Activated CD8-positive, alpha-beta T cell treated with anti-CD3 and anti-CD28 coated beads for 36 hours (primary cell): ENCODE results near the gene PRDM2. TPM values are rescaled to one million over a fixed set of nuclear protein-coding genes. Genes with fewer than 3 reads are reported as not detected.

Experiments
- ATAC-seq: fragments of 200-7000 bp; cut with Tn5 transposase; one replicate; pipeline ENCODE4 v1.10.0; 2021; ENCODE audit warnings: mild to moderate bottlenecking, moderate library complexity
- CTCF ChIA-PET: fragments of 350-600 bp; sonication (Branson Sonifier 250); formaldehyde crosslinking; loops from one replicate; lab custom pipeline; 2021; ENCODE audit warnings: antibody characterized with exemption; lab: Charles Lee
- POLR2A ChIA-PET: fragments of 350-600 bp; sonication (Branson Sonifier 250); formaldehyde crosslinking; loops from one replicate; lab custom pipeline; 2021; ENCODE audit warnings: antibody characterized with exemption; lab: Charles Lee
- DNase-seq: peaks from one replicate; pipeline ENCODE4 v3.0.0-alpha.2; 2020
- H3K27ac Mint-ChIP-seq: one replicate; pipeline ENCODE4 v1.8.0; 2021; ENCODE audit warnings: mild to moderate bottlenecking, mixed read lengths
- H3K27me3 Mint-ChIP-seq: one replicate; pipeline ENCODE4 v1.8.0; 2021; ENCODE audit warnings: mixed read lengths
- H3K36me3 Mint-ChIP-seq: one replicate; pipeline ENCODE4 v1.8.0; 2021; ENCODE audit warnings: low read depth, mixed read lengths
- H3K4me1 Mint-ChIP-seq: one replicate; pipeline ENCODE4 v1.8.0; 2021; ENCODE audit warnings: low read depth, mixed read lengths
- H3K4me3 Mint-ChIP-seq: one replicate; pipeline ENCODE4 v1.8.0; 2021; ENCODE audit warnings: mild to moderate bottlenecking, moderate library complexity, mixed read lengths
- H3K9me3 Mint-ChIP-seq: one replicate; pipeline ENCODE4 v1.8.0; 2021; ENCODE audit warnings: mixed read lengths
- intact Hi-C: fragments of 100-400 bp; cut with micrococcal nuclease; formaldehyde crosslinking; loops from one replicate; pipeline ENCODE4 v1.10.0; 2022
- total RNA-seq, 2 experiments: library from RNA; stranded (reverse); gene quantifications; one replicate each; pipeline ENCODE4 v1.2.3, GENCODE V29; 2021
- TF ChIP-seq, protein P1 (sequence below): fragments of 200-600 bp; IDR thresholded peaks from one replicate; pipeline ENCODE4 v1.8.0; 2022; ENCODE audit warnings: antibody characterized with exemption, mild to moderate bottlenecking

PRDM2 gene
- total RNA-seq, 2 experiments from 2014 or later: 41.2 to 43.6 TPM

- H3K4me1 Mint-ChIP-seq: peaks cover 33% of the 10 kb centered on the region
- no peaks in the 10 kb centered on the region for H3K9me3 Mint-ChIP-seq
- DNase-seq (no peak), ATAC-seq (no peak)
- CTCF ChIA-PET: interaction anchor here (0.7 to 1.6 kb wide), 4 partner anchors 10 to 109 kb away, joined by 3 to 4 read pairs (median 4); no protein-coding TSS in a partner anchor
- POLR2A ChIA-PET: interaction anchor here (0.8 kb wide), 1 partner anchor 9 kb away, joined by 4 read pairs; no protein-coding TSS in a partner anchor
- no peaks in the 10 kb centered on the region for H3K27me3 Mint-ChIP-seq
- H3K4me3 Mint-ChIP-seq: no peak overlapping the region
- H3K27ac Mint-ChIP-seq: no peak overlapping the region
- H3K36me3 Mint-ChIP-seq: peaks cover 23% of the 10 kb centered on the region
- intact Hi-C loops: no loop called here
- TF ChIP-seq, protein P1, sequence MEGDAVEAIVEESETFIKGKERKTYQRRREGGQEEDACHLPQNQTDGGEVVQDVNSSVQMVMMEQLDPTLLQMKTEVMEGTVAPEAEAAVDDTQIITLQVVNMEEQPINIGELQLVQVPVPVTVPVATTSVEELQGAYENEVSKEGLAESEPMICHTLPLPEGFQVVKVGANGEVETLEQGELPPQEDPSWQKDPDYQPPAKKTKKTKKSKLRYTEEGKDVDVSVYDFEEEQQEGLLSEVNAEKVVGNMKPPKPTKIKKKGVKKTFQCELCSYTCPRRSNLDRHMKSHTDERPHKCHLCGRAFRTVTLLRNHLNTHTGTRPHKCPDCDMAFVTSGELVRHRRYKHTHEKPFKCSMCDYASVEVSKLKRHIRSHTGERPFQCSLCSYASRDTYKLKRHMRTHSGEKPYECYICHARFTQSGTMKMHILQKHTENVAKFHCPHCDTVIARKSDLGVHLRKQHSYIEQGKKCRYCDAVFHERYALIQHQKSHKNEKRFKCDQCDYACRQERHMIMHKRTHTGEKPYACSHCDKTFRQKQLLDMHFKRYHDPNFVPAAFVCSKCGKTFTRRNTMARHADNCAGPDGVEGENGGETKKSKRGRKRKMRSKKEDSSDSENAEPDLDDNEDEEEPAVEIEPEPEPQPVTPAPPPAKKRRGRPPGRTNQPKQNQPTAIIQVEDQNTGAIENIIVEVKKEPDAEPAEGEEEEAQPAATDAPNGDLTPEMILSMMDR: no peak
These were observed 72.3 kb downstream of the PRDM2 start for GRCh38 chr1:13772271-13772670.

- no peaks in the 10 kb centered on the region for H3K9me3 Mint-ChIP-seq
- no peak overlapping the region for H3K27ac Mint-ChIP-seq
- TF ChIP-seq, protein P1: no peak
- peaks cover 26% of the 10 kb centered on the region for H3K4me1 Mint-ChIP-seq
- DNase-seq (no peak), ATAC-seq (no peak)
- no peaks in the 10 kb centered on the region for H3K27me3 Mint-ChIP-seq
- ChIA-PET CTCF (interaction anchor here (1.2 to 1.5 kb wide), 2 partner anchors 42 to 109 kb away, joined by 4 read pairs; no protein-coding TSS in a partner anchor), POLR2A (no interaction called here)
- intact Hi-C loops: no loop called here
- peaks cover 32% of the 10 kb centered on the region for H3K36me3 Mint-ChIP-seq
- no peak overlapping the region for H3K4me3 Mint-ChIP-seq
These were observed 74.1 kb downstream of the PRDM2 start for GRCh38 chr1:13774121-13774520.

DNA sequence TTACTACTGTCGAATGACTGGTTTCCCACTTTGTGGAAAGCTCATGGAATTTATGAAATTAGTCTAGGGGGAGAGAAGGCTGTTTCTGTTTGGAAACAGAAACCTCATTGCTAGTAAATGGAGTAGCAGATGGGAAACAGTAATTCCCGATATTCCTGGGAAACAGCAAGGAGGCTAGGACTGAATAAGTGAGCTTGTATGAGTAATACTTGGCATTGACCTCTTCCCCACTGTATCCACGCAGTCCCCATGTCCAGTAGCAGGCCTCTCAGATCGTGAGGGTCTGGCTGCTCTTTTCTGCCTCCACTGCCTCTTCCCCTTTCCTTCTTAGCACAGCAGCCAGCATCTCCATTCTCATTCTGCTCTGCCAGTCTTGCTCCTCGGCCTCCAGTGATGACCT is 75.5 kb downstream of the PRDM2 start:
- Mint-ChIP-seq H3K36me3 (peaks cover 33% of the 10 kb centered on the region), H3K9me3 (no peaks in the 10 kb centered on the region), H3K27ac (no peak overlapping the region), H3K4me1 (peaks cover 18% of the 10 kb centered on the region), H3K4me3 (no peak overlapping the region), H3K27me3 (no peaks in the 10 kb centered on the region)
- intact Hi-C loops: no loop called here
- TF ChIP-seq, protein P1: no peak
- ATAC-seq: no peak
- CTCF ChIA-PET: interaction anchor here (1.1 kb wide), 1 partner anchor 20 kb away, joined by 4 read pairs; no protein-coding TSS in a partner anchor
- POLR2A ChIA-PET: interaction anchor here (1.0 kb wide), 1 partner anchor 24 kb away, joined by 3 read pairs; no protein-coding TSS in a partner anchor
- no peak for DNase-seq

- intact Hi-C loops: no loop called here
- TF ChIP-seq, protein P1: no peak
- H3K4me3 Mint-ChIP-seq: no peak overlapping the region
- H3K9me3 Mint-ChIP-seq: no peaks in the 10 kb centered on the region
- ChIA-PET CTCF (interaction anchor here (1.1 kb wide), 1 partner anchor 19 kb away, joined by 4 read pairs; no protein-coding TSS in a partner anchor), POLR2A (no interaction called here)
- no peak overlapping the region for H3K27ac Mint-ChIP-seq
- H3K27me3 Mint-ChIP-seq: no peaks in the 10 kb centered on the region
- peaks cover 15% of the 10 kb centered on the region for H3K4me1 Mint-ChIP-seq
- peaks cover 35% of the 10 kb centered on the region for H3K36me3 Mint-ChIP-seq
- DNase-seq: no peak
- ATAC-seq: no peak
These were observed 75.9 kb downstream of the PRDM2 start for GRCh38 chr1:13775916-13776315.

GRCh38 chr1:13778431-13778830 is 78.4 kb downstream of the PRDM2 start:
- intact Hi-C loops: no loop called here
- Mint-ChIP-seq H3K27me3 (no peaks in the 10 kb centered on the region), H3K9me3 (no peaks in the 10 kb centered on the region), H3K36me3 (peaks cover 44% of the 10 kb centered on the region), H3K4me1 (peaks cover 28% of the 10 kb centered on the region), H3K27ac (no peak overlapping the region), H3K4me3 (no peak overlapping the region)
- ChIA-PET POLR2A (no interaction called here), CTCF (no interaction called here)
- TF ChIP-seq, protein P1: no peak
- no peak for DNase-seq
- ATAC-seq: no peak
